ENCODE measurements around the gene DEDD.
A peak's percentile ranks its signal among the peaks of the same experiment; 100 is the strongest.

The DEDD gene

DNA sequence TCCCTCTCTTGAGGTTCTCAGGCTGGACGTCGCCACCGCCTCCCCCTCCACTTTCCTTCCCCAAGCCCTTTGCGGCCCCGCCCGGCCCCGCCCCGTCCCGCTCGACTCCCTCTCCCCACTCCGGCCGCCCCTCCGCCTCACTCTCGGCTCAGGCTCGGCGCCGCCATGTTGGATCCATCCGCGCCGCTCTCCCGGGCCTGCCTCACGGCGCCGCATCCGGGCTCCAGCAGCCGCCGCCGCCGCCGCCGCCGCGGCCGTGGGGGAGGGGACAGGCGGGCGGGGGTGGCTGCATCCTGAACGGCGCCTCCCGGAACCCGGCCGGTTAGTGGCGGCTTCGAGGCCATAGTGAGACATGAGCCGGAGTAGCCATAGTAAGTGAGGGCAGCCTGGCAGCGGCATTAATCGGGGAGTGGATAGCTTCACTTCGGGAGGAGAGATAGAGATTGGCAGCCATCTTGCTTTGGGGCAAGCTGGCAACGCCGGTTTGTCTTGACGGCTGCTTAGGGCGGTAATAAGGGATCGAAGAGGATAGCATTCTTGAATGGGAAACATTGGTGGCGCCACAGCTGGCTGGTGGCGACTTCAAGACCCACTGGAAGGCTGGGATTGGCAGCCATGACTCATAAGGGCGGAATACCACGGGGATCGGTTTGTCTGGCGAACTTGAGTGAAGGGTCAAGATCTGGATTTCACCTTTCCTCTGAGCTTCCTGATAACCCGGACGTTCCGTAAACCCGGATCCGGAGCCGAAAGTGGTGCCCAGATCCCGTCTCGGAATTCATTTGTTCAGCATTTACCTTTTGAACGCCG lies at the start of gene DEDD:
Gene DEDD (minus strand): TSS at position 258 of the 810 bp plus-strand sequence. CDS start 8,205 bp downstream, outside the sequence.
- DNase-seq: peak; percentile 95

DNA sequence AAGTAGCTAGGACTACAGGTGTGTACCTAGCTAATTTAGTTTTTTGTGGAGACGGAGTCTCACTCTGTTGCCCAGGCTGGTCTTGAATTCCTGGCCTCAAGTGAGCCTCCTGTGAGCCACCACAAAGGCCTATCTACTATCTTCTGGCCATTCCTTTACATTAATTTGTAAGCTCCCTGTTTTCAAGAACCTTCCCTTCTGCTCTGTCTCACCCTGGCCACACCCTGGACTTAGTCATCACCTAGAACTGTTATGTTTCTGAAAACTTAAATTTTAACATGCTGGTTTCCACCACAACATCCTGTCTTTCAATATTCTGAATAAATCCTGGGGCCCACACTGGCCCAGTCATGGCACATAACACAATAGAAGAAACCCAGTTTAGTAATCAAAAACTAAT lies 49.7 kb upstream of the DEDD start:
- DNase-seq: no peak

GRCh38 chr1:161180639-161181038 lies 48.2 kb upstream of the DEDD start:
- peak; percentile 13 for DNase-seq

GRCh38 chr1:161179698-161180097 lies 47.2 kb upstream of the DEDD start:
- DNase-seq: no peak

DNA sequence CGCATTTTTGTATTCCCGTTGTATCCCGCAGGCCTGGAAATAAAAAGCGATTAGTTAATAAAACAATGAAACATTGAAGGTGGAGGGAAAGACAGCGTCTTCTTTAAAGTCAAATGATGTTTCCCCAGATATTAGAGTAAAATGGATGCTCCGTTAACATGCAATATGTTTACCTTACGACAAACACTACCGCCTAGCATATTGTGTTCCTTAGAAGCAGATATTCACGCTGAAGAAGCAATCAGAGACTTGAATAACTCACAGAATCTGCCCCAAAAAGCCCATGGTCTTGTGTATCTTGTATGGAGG lies 45.4 kb upstream of the DEDD start:
- no peak for DNase-seq

- DNase-seq: peak; percentile 88
Observed at GRCh38 chr1:161177112-161177935, 44.9 kb upstream of the DEDD start, which contains the start of gene B4GALT3. Gene B4GALT3 (minus strand): TSS chr1:161177507. CDS start chr1:161176060, 1,447 bp downstream.

DNA sequence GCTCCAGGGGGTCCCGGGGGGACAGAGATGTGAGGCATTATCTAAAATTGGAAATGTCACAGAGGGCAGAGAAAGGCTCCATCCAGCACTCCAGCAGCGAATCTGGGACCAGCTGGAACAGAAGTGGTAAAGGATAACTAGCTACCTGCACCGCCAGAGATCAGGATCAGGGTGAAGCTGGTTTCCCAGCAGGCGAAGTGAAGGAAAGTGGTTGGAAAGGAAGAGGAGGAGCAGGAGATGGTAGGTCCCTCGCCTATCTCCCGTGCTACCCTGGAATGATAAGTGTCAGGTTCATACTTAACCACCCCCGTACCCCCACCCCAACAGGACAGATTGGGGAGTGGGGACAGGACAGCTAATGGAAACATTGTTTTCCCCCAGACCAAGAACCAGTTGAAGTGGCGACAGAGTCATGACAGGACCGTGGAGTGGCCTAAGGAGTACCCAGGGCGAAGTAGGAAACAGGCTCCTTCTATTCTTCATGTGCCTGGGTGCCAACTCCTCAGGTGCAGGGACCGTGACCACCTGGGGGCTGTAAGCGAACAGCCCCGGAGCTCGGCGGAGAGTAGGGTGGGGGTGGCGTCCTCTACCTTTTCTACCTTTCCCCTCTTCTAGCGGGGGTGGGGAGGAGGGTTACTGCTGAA lies 44.1 kb upstream of the DEDD start:
- no peak for DNase-seq

GRCh38 chr1:161175771-161176453 lies 43.4 kb upstream of the DEDD start:
- no peak for DNase-seq

GRCh38 chr1:161174911-161175310 lies 42.4 kb upstream of the DEDD start:
- no peak for DNase-seq

DNA sequence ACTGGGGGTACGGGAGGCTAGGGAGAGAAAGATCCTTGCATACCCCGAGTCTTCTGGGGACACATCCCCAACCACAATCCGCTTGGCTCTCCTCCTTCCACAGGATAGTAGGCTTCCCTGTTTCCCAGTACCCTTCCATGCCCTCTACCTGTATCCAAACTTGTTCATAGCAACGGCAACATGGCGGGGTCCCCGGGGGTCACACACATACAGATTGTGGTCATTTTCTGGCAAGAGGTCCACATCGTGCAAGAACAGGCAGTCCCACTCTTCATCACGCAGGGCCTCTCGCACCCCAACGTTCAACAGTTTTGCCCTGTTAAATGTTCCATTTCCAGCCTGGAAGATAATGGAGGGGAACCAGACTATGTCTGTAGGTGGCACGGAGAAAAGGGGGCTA lies 41.2 kb upstream of the DEDD start:
- no peak for DNase-seq

- DNase-seq: no peak
Observed at GRCh38 chr1:161172776-161173376, 40.4 kb upstream of the DEDD start.

- DNase-seq: no peak
Observed at GRCh38 chr1:161172349-161172748, 39.9 kb upstream of the DEDD start.

DNA sequence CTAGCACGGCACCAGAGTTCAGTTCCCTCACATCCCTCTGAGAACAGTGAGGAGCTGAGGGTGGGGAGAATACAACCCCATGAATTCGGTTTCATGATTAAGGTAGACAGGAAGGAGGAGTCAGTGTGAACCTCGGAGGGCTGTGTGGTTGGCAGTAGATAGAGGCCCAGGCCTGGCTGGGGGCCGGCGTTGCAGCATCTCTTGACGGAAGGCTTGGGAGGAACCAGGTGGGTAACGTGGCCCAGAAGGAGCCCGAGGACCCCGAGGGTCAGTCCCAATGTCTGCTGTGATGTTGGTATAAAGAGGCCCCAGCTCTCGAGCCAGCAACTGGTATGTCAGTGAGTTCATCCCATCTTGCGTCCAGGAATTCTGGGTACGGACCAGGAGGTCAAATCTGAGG lies 39.2 kb upstream of the DEDD start:
- no peak for DNase-seq

GRCh38 chr1:161171191-161171590 lies 38.7 kb upstream of the DEDD start:
- DNase-seq: no peak

GRCh38 chr1:161168906-161169305 lies 36.4 kb upstream of the DEDD start:
- DNase-seq: no peak

GRCh38 chr1:161166669-161167548 lies 34.4 kb upstream of the DEDD start:
- no peak for DNase-seq

GRCh38 chr1:161165742-161166668 lies 33.5 kb upstream of the DEDD start, which contains the start of gene PPOX:
Gene PPOX (plus strand): TSS chr1:161166426. CDS start chr1:161166848, 422 bp downstream.
- DNase-seq: peak; percentile 99

DNA sequence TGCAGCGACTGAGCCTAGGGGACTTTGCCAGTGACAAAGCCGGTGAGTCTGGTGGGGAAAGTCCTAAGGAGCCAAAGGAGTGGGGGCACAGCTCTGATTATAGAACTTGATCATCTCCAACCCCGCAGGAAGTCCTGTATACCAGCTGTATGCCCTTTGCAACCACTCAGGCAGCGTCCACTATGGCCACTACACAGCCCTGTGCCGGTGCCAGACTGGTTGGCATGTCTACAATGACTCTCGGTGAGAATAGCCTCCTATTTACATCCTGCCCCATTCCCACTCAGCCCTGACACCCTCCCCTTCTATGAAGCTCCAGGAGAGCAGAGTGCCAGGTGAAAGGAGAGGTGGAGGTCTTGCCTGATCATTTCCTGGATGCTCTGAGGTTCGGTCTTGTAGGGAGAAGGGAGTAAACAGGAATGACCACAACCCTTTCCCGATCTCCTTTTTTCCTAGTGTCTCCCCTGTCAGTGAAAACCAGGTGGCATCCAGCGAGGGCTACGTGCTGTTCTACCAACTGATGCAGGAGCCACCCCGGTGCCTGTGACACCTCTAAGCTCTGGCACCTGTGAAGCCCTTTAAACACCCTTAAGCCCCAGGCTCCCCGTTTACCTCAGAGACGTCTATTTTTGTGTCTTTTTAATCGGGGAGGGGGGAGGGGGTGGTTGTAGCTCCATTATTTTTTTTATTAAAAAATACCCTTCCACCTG lies 32.6 kb upstream of the DEDD start:
- DNase-seq: no peak

GRCh38 chr1:161163793-161164192 lies 31.3 kb upstream of the DEDD start:
- DNase-seq: no peak

DNA sequence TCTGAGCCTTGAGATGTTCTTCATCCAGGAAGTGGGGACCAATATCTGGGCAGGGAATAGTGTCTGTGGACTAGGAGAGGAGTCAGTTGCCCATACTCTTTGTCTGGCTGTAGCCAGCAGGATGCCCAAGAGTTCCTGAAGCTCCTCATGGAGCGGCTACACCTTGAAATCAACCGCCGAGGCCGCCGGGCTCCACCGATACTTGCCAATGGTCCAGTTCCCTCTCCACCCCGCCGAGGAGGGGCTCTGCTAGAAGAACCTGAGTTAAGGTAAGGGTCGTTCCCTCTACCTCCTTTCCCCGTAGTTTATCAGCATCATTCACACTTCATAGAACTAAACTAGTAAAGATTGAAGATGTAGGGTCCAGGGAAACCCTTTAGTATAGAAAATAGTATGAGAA lies 30.3 kb upstream of the DEDD start:
- DNase-seq: no peak

Measured in midbrain (tissue), 1 donor.